ENCODE results near the gene NEK4. TPM values are rescaled to one million over a fixed set of nuclear protein-coding genes. Genes with fewer than 3 reads are reported as not detected.

NEK4 gene
- total and polyA plus RNA-seq, 10 donors: 3.2 to 28.0 (median 23.3) TPM

DNA sequence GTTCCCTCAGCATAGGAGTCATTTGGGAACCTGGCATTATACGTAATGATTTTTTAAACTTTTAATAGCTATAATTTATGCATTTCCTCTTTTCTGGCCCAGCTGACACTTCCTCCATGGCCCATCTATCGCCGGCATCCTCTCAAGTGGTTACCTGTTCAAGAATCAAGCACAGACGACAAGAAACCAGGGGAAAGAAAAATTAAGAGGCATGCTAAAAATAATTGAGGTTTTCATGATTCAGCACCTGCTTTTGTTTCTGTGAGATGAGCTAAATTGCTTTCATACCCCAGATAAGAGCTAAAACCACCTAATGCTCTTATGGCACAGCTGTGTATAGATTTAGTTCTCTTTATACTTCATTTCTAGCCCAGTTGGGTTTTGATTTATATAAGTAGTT lies 63.2 kb downstream of the NEK4 start:
- peaks cover 30 to 79% (median 40%) of the 10 kb centered on the region in 6 donors for H3K4me1 ChIP-seq

DNA sequence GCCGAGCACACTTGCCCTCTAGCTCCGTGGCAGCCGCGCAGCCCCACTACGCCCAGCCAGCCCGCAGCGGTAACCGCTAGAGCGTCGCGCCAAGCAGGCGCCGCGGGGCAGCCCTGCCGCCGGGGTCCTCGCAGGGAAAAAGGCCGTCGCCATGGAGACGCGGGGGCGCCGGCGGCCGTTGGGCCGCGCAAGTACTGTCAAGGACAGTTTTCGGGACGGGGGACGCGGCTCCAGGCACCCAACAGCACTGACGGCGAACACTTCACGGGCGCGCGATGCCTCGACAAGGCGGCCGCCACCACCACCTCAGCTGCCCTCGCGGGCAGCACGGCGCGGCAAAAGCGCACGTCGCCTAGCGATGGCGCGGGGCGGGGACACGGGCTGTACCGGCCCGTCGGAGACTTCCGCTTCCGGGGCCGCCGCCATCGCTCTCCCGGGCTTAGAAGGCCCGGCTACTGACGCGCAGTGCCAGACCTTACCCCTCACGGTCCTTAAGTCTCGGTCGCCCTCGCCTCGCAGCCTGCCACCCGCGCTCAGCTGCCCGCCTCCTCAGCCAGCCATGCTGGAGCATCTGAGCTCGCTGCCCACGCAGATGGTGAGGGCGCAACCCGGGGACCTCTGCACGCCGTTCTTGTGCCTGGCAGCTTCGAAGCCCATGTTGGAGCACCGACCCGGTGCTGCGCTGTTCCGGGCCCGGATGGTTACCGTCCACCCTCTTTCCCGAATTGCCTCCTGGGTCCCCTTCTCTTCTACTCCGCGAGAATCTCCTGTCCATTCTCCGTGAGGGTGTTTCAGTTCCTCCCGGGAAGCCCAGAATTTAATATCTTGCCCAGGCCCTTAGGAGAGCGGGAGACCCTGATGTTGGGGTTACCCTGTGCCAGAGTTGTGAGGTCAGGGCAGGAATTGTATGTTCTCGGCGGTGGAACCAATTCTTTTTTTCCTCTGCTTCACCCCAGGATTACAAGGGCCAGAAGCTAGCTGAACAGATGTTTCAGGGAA lies 64.8 kb downstream of the NEK4 start, which contains the start of the genes GLT8D1 and SPCS1:
Gene GLT8D1, minus strand, starts transcription at position 104 of the 999 bp plus-strand sequence. CDS start 5,331 bp downstream, outside the sequence.
Gene SPCS1, plus strand, starts transcription at position 419 of the 999 bp plus-strand sequence. Its CDS starts 141 bp downstream, at position 560.
- peak; percentile 98 for DNase-seq

More for the DNA sequence above, 63.2 kb downstream of the NEK4 start:
- DNase-seq: no peak
- intact Hi-C loops (cut with DNase I; ENCODE audit: low total_unique reads): no loop called here
- H3K9me3 ChIP-seq: no peaks in the 10 kb centered on the region
- no peaks in the 10 kb centered on the region for H3K27me3 ChIP-seq (replicated peaks in 1 of 7)
- no peak for TF ChIP-seq POLR2AphosphoS5 (IDR thresholded peaks at IDR 0.05)
- TF ChIP-seq, protein P1, sequence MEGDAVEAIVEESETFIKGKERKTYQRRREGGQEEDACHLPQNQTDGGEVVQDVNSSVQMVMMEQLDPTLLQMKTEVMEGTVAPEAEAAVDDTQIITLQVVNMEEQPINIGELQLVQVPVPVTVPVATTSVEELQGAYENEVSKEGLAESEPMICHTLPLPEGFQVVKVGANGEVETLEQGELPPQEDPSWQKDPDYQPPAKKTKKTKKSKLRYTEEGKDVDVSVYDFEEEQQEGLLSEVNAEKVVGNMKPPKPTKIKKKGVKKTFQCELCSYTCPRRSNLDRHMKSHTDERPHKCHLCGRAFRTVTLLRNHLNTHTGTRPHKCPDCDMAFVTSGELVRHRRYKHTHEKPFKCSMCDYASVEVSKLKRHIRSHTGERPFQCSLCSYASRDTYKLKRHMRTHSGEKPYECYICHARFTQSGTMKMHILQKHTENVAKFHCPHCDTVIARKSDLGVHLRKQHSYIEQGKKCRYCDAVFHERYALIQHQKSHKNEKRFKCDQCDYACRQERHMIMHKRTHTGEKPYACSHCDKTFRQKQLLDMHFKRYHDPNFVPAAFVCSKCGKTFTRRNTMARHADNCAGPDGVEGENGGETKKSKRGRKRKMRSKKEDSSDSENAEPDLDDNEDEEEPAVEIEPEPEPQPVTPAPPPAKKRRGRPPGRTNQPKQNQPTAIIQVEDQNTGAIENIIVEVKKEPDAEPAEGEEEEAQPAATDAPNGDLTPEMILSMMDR (IDR thresholded peaks at IDR 0.05 in 8 of 11, conservative IDR thresholded peaks at IDR 0.05 in 3 of 11): no peak
- no peak for TF ChIP-seq POLR2A (IDR thresholded peaks at IDR 0.05)
- WGBS, 5 donors: 24 to 46% (median 27%) methylated on average over 4 of the region's 4 CpGs
- H3K4me3 ChIP-seq: peak overlapping the region in 6 of 8 donors; percentile 92 to 100 (median 100)
- H3K36me3 ChIP-seq: peaks cover 0 to 48% (median 13%) of the 10 kb centered on the region in 6 donors
- peak overlapping the region in 5 of 8 donors; percentile 15 to 96 (median 93) for H3K27ac ChIP-seq

GRCh38 chr3:52705438-52705687 lies 65.4 kb downstream of the NEK4 start:
- no peak for TF ChIP-seq POLR2AphosphoS5 (IDR thresholded peaks at IDR 0.05)
- TF ChIP-seq, protein P1 (IDR thresholded peaks at IDR 0.05 in 8 of 11, conservative IDR thresholded peaks at IDR 0.05 in 3 of 11): no peak
- TF ChIP-seq POLR2A (IDR thresholded peaks at IDR 0.05): no peak
- peaks cover 30 to 80% (median 38%) of the 10 kb centered on the region in 6 donors for H3K4me1 ChIP-seq
- intact Hi-C loops (cut with DNase I; ENCODE audit: low total_unique reads): no loop called here
- no peaks in the 10 kb centered on the region for H3K27me3 ChIP-seq (replicated peaks in 1 of 7)
- H3K4me3 ChIP-seq: peak overlapping the region; percentile 92 to 100 (median 100)
- DNase-seq: no peak
- peaks cover 0 to 29% (median 13%) of the 10 kb centered on the region in 6 donors for H3K36me3 ChIP-seq
- H3K9me3 ChIP-seq: no peaks in the 10 kb centered on the region
- H3K27ac ChIP-seq: peak overlapping the region; percentile 84 to 96 (median 94)
- WGBS, 5 donors: 1% methylated on average over 20 to 25 of the region's 25 CpGs; no CpG with 5 or more reads in 1 of the 5 donors

More for the DNA sequence above, 64.8 kb downstream of the NEK4 start, which contains the start of the genes GLT8D1 and SPCS1:
- H3K27me3 ChIP-seq (replicated peaks in 1 of 7): no peaks in the 10 kb centered on the region
- H3K9me3 ChIP-seq: no peaks in the 10 kb centered on the region
- 0% methylated on average over 64 to 94 of the region's 94 CpGs for WGBS, 5 donors
- H3K4me1 ChIP-seq: peaks cover 30 to 86% (median 39%) of the 10 kb centered on the region in 6 donors
- H3K27ac ChIP-seq: peak within 1 kb of the TSS; percentile 84 to 96 (median 94)
- intact Hi-C loops (cut with DNase I; ENCODE audit: low total_unique reads): no loop called here
- H3K4me3 ChIP-seq: peak within 1 kb of the TSS; percentile 92 to 100 (median 100)
- TF ChIP-seq POLR2A (IDR thresholded peaks at IDR 0.05) (peak in 2 of 3 donors; percentile 41 to 53), POLR2AphosphoS5 (IDR thresholded peaks at IDR 0.05) (peak; percentile 88 to 94 (median 91))
- TF ChIP-seq, protein P1 (IDR thresholded peaks at IDR 0.05 in 8 of 11, conservative IDR thresholded peaks at IDR 0.05 in 3 of 11): peak in 3 of 11 experiments; percentile 19 to 30 (median 21)
- peaks cover 0 to 32% (median 13%) of the 10 kb centered on the region in 6 donors for H3K36me3 ChIP-seq
